WTC11 (cell line): ENCODE results near the gene JAKMIP1. TPM values are rescaled to one million over a fixed set of nuclear protein-coding genes. Genes with fewer than 3 reads are reported as not detected.

Experiments used
- ATAC-seq: fragments of 200-7000 bp; cut with Tn5 transposase; 2 replicates; pipeline ENCODE4 v1.10.0; 2021; ENCODE audit warnings: mild to moderate bottlenecking, moderate library complexity
- CTCF ChIA-PET: fragments of 300-600 bp; sonication (Branson Sonifier 250); formaldehyde crosslinking; loops from one replicate; lab custom pipeline; 2021; ENCODE audit warnings: antibody characterized with exemption; lab: Charles Lee
- POLR2A ChIA-PET: fragments of 350-600 bp; sonication (Branson Sonifier 250); formaldehyde crosslinking; loops from one replicate; lab custom pipeline; 2021; ENCODE audit warnings: antibody characterized with exemption; lab: Charles Lee
- DNase-seq: peaks from one replicate; pipeline ENCODE4 v3.0.0; 2021; ENCODE audit warnings: low spot score
- H3K27ac Mint-ChIP-seq: 2 replicates; pipeline ENCODE4 v1.8.0; 2021; ENCODE audit warnings: mixed read lengths
- H3K27me3 Mint-ChIP-seq: 2 replicates; pipeline ENCODE4 v1.8.0; 2021; ENCODE audit warnings: low read depth, mild to moderate bottlenecking, moderate library complexity, mixed read lengths
- H3K36me3 Mint-ChIP-seq: 2 replicates; pipeline ENCODE4 v1.8.0; 2021; ENCODE audit warnings: mixed read lengths
- H3K4me1 Mint-ChIP-seq: 2 replicates; pipeline ENCODE4 v1.8.0; 2022; ENCODE audit warnings: mixed read lengths
- H3K4me3 Mint-ChIP-seq: 2 replicates; pipeline ENCODE4 v1.8.0; 2021; ENCODE audit warnings: mild to moderate bottlenecking, moderate library complexity, mixed read lengths
- H3K9me3 Mint-ChIP-seq: 2 replicates; pipeline ENCODE4 v1.8.0; 2021; ENCODE audit warnings: mixed read lengths
- ATF1 ChIP-seq: sonication (generic); formaldehyde crosslinking; IDR thresholded peaks from 2 replicates; pipeline ENCODE4 v1.8.1; 2023; ENCODE audit warnings: mild to moderate bottlenecking, moderate library complexity, missing genetic modification reagents
- CREB1 ChIP-seq: sonication (generic); formaldehyde crosslinking; IDR thresholded peaks from 2 replicates; pipeline ENCODE4 v1.8.0; 2023; ENCODE audit warnings: mild to moderate bottlenecking, missing genetic modification reagents
- CREM ChIP-seq: sonication (generic); formaldehyde crosslinking; IDR thresholded peaks from 2 replicates; pipeline ENCODE4 v1.8.1; 2022; ENCODE audit warnings: mild to moderate bottlenecking, missing genetic modification reagents, moderate library complexity
- E2F5 ChIP-seq: sonication (generic); formaldehyde crosslinking; IDR thresholded peaks from 2 replicates; pipeline ENCODE4 v1.8.1; 2022; ENCODE audit warnings: mild to moderate bottlenecking, moderate library complexity, missing genetic modification reagents
- ESRRA ChIP-seq: sonication (generic); formaldehyde crosslinking; IDR thresholded peaks from 2 replicates; pipeline ENCODE4 v1.8.1; 2022; ENCODE audit warnings: mild to moderate bottlenecking, missing genetic modification reagents, borderline replicate concordance
- ETV6 ChIP-seq: sonication (generic); formaldehyde crosslinking; IDR thresholded peaks from 2 replicates; pipeline ENCODE4 v1.8.1; 2022; ENCODE audit warnings: mild to moderate bottlenecking, missing genetic modification reagents
- FOXK1 ChIP-seq: sonication (generic); formaldehyde crosslinking; IDR thresholded peaks from 2 replicates; pipeline ENCODE4 v1.8.0; 2022; ENCODE audit warnings: mild to moderate bottlenecking, moderate library complexity, missing genetic modification reagents
- FOXP4 ChIP-seq: sonication (generic); formaldehyde crosslinking; IDR thresholded peaks from 2 replicates; pipeline ENCODE4 v1.8.0; 2022; ENCODE audit warnings: mild to moderate bottlenecking, missing genetic modification reagents
- GTF2I ChIP-seq: fragments of 250-450 bp; sonication (Bioruptor Pico); conservative IDR thresholded peaks from 2 replicates; pipeline ENCODE4 v1.4.0; 2021; ENCODE audit warnings: mild to moderate bottlenecking
- MXD4 ChIP-seq: fragments of 250-450 bp; sonication (Bioruptor Pico); IDR thresholded peaks from 2 replicates; pipeline ENCODE4 v1.8.0; 2021; ENCODE audit warnings: mild to moderate bottlenecking, moderate library complexity, borderline replicate concordance
- MYBL2 ChIP-seq: sonication (generic); formaldehyde crosslinking; IDR thresholded peaks from 2 replicates; pipeline ENCODE4 v1.8.1; 2023; ENCODE audit warnings: mild to moderate bottlenecking, moderate library complexity, missing genetic modification reagents
- NR2C2 ChIP-seq: sonication (generic); formaldehyde crosslinking; IDR thresholded peaks from 2 replicates; pipeline ENCODE4 v1.8.0; 2022; ENCODE audit warnings: mild to moderate bottlenecking, missing genetic modification reagents
- NR3C1 ChIP-seq: sonication (generic); formaldehyde crosslinking; conservative IDR thresholded peaks from 2 replicates; pipeline ENCODE4 v1.8.1; 2023; ENCODE audit warnings: low read depth, mild to moderate bottlenecking, missing genetic modification reagents
- PREB ChIP-seq: sonication (generic); formaldehyde crosslinking; IDR thresholded peaks from 2 replicates; pipeline ENCODE4 v1.8.1; 2022; ENCODE audit warnings: mild to moderate bottlenecking, missing genetic modification reagents, moderate library complexity, borderline replicate concordance
- SMAD4 ChIP-seq: sonication (generic); formaldehyde crosslinking; IDR thresholded peaks from 2 replicates; pipeline ENCODE4 v1.8.0; 2022; ENCODE audit warnings: mild to moderate bottlenecking, missing genetic modification reagents
- TEAD1 ChIP-seq: sonication (generic); formaldehyde crosslinking; IDR thresholded peaks from 2 replicates; pipeline ENCODE4 v1.8.0; 2022; ENCODE audit warnings: mild to moderate bottlenecking, missing genetic modification reagents
- TEAD4 ChIP-seq: sonication (generic); formaldehyde crosslinking; IDR thresholded peaks from 2 replicates; pipeline ENCODE4 v1.8.0; 2022; ENCODE audit warnings: mild to moderate bottlenecking, missing genetic modification reagents
- TP53 ChIP-seq: sonication (generic); formaldehyde crosslinking; IDR thresholded peaks from 2 replicates; pipeline ENCODE4 v1.8.1; 2023; ENCODE audit warnings: mild to moderate bottlenecking, missing genetic modification reagents
- ZBTB21 ChIP-seq: sonication (generic); formaldehyde crosslinking; IDR thresholded peaks from 2 replicates; pipeline ENCODE4 v1.8.1; 2023; ENCODE audit warnings: mild to moderate bottlenecking, missing genetic modification reagents, borderline replicate concordance
- ZNF219 ChIP-seq: sonication (generic); formaldehyde crosslinking; IDR thresholded peaks from 2 replicates; pipeline ENCODE4 v1.8.0; 2023; ENCODE audit warnings: missing genetic modification reagents, mild to moderate bottlenecking, borderline replicate concordance
- ZNF317 ChIP-seq: sonication (generic); formaldehyde crosslinking; IDR thresholded peaks from 2 replicates; pipeline ENCODE4 v1.8.1; 2023; ENCODE audit warnings: low read depth, mild to moderate bottlenecking, moderate library complexity, missing genetic modification reagents, borderline replicate concordance
- ZNF425 ChIP-seq: fragments of 250-450 bp; sonication (Bioruptor Pico); conservative IDR thresholded peaks from 2 replicates; pipeline ENCODE4 v1.9.0; 2021; ENCODE audit warnings: mild to moderate bottlenecking
- ZSCAN18 ChIP-seq: fragments of 250-450 bp; sonication (Bioruptor Pico); IDR thresholded peaks from 2 replicates; pipeline ENCODE4 v2.1.2; 2022; ENCODE audit warnings: mild to moderate bottlenecking, moderate library complexity
- total RNA-seq: library from RNA; stranded (reverse); gene quantifications from 3 replicates; pipeline ENCODE4 v1.2.3, GENCODE V29; 2021
- TF ChIP-seq, protein P1 (sequence below): sonication (generic); formaldehyde crosslinking; IDR thresholded peaks from 2 replicates; pipeline ENCODE4 v1.8.1; 2023; ENCODE audit warnings: mild to moderate bottlenecking, moderate library complexity, missing genetic modification reagents
- TF ChIP-seq, protein P2 (sequence below): fragments of 250-450 bp; sonication (Bioruptor Pico); IDR thresholded peaks from 2 replicates; pipeline ENCODE4 v1.9.0; 2021; ENCODE audit warnings: mild to moderate bottlenecking
- TF ChIP-seq, protein P3 (sequence below): sonication (generic); formaldehyde crosslinking; IDR thresholded peaks from 2 replicates; pipeline ENCODE4 v1.8.0; 2022; ENCODE audit warnings: mild to moderate bottlenecking, missing genetic modification reagents
- TF ChIP-seq, protein P4 (sequence below): fragments of 200-600 bp; IDR thresholded peaks from 2 replicates; pipeline ENCODE4 v1.8.0; 2022; ENCODE audit warnings: antibody characterized with exemption

JAKMIP1 gene
- total RNA-seq, 1 experiment from 2014 or later = 4.0 TPM

DNA sequence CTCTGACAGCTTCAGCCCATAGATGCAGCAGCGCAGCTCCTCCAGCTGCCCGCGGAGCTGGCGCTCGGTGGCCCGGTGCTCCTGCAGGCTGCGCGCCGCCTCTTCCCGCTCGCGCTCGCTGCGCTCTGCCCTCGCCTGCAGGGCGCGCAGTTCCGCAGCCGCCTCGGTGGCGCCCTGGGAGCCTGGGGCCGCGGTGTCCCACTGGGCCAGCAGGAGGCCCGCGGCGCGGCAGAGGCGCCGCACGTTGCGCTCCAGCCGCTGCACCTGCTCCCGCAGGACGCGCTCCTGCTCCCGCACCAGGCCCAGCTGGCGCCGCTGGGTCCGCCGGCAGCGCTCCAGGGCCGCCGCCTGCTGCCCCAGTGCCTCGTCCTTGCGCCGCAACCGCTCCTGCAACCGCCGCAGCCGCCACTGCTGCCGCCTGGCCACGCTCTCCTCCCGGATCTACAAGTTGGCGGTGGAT lies 192.2 kb downstream of the JAKMIP1 start (continued):
- TF ChIP-seq ZSCAN18 (no peak), CREM (CRISPR knock-in tag) (no peak), MXD4 (no peak), GTF2I (CRISPR knock-in tag) (no peak), TEAD1 (CRISPR knock-in tag) (no peak), MYBL2 (CRISPR knock-in tag) (no peak), PREB (CRISPR knock-in tag) (no peak), E2F5 (CRISPR knock-in tag) (0 out of 2 replicates have a peak, but pooled peaks have one; percentile 58), TEAD4 (no peak), ETV6 (no peak), TP53 (0 out of 2 replicates have a peak, but pooled peaks have one; percentile 45), SMAD4 (CRISPR knock-in tag) (no peak), ZBTB21 (no peak), ATF1 (CRISPR knock-in tag) (no peak), ESRRA (CRISPR knock-in tag) (no peak), FOXK1 (no peak), CREB1 (CRISPR knock-in tag) (no peak)
- TF ChIP-seq, protein P1, sequence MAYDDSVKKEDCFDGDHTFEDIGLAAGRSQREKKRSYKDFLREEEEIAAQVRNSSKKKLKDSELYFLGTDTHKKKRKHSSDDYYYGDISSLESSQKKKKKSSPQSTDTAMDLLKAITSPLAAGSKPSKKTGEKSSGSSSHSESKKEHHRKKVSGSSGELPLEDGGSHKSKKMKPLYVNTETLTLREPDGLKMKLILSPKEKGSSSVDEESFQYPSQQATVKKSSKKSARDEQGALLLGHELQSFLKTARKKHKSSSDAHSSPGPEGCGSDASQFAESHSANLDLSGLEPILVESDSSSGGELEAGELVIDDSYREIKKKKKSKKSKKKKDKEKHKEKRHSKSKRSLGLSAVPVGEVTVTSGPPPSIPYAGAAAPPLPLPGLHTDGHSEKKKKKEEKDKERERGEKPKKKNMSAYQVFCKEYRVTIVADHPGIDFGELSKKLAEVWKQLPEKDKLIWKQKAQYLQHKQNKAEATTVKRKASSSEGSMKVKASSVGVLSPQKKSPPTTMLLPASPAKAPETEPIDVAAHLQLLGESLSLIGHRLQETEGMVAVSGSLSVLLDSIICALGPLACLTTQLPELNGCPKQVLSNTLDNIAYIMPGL (CRISPR knock-in tag) = peak; percentile 68; the same call in 1 of the 2 replicates
- TF ChIP-seq, protein P2, sequence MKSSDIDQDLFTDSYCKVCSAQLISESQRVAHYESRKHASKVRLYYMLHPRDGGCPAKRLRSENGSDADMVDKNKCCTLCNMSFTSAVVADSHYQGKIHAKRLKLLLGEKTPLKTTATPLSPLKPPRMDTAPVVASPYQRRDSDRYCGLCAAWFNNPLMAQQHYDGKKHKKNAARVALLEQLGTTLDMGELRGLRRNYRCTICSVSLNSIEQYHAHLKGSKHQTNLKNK (CRISPR knock-in tag) = no peak
- TF ChIP-seq, protein P3, sequence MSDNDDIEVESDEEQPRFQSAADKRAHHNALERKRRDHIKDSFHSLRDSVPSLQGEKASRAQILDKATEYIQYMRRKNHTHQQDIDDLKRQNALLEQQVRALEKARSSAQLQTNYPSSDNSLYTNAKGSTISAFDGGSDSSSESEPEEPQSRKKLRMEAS = no peak
- TF ChIP-seq, protein P4, sequence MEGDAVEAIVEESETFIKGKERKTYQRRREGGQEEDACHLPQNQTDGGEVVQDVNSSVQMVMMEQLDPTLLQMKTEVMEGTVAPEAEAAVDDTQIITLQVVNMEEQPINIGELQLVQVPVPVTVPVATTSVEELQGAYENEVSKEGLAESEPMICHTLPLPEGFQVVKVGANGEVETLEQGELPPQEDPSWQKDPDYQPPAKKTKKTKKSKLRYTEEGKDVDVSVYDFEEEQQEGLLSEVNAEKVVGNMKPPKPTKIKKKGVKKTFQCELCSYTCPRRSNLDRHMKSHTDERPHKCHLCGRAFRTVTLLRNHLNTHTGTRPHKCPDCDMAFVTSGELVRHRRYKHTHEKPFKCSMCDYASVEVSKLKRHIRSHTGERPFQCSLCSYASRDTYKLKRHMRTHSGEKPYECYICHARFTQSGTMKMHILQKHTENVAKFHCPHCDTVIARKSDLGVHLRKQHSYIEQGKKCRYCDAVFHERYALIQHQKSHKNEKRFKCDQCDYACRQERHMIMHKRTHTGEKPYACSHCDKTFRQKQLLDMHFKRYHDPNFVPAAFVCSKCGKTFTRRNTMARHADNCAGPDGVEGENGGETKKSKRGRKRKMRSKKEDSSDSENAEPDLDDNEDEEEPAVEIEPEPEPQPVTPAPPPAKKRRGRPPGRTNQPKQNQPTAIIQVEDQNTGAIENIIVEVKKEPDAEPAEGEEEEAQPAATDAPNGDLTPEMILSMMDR = no peak

DNA sequence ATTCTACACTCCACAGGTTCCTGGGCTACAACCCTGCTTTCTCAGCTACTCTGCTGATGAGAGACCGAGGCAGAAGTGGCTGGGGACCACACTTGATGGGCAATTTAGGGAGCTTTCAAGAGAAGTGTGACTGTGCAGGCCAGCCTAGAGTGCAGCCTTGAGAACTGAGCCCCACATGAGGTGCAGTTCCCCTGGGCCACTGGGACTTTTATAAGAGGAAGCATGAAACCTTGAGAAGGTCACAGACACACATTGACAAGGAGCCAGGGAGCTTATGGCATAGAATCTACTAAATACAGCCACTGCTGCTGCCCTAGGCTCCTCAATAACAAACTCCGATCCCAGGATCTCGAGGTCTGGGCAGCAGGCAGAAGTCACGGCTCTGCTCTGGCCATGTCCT lies 195.2 kb downstream of the JAKMIP1 start:
- Mint-ChIP-seq H3K36me3 (no peaks in the 10 kb centered on the region), H3K27me3 (peaks cover 32% of the 10 kb centered on the region), H3K27ac (no peak overlapping the region), H3K4me1 (peaks cover 26% of the 10 kb centered on the region), H3K4me3 (no peak overlapping the region), H3K9me3 (no peaks in the 10 kb centered on the region)
- no peak for ATAC-seq
- DNase-seq = no peak
- ChIA-PET POLR2A (no interaction called here), CTCF (interaction anchor here (1.6 kb wide), 1 partner anchor 327 kb away, joined by 3 read pairs; no protein-coding TSS in a partner anchor)
- TF ChIP-seq NR3C1 (CRISPR knock-in tag) (no peak), ZNF317 (CRISPR knock-in tag) (no peak), ZNF219 (no peak), ZNF425 (CRISPR knock-in tag) (no peak), FOXP4 (CRISPR knock-in tag) (no peak), NR2C2 (CRISPR knock-in tag) (no peak), TP53 (no peak), ATF1 (CRISPR knock-in tag) (no peak)
